Measurements from ENCODE around the gene FOXN4. TPM values are rescaled to one million over a fixed set of nuclear protein-coding genes. Genes with fewer than 3 reads are reported as not detected.

FOXN4 gene
- total RNA-seq (2021) (0.37 to 0.92 TPM (median 0.66 TPM) in 3 replicates), Bru-seq, nascent RNA (percentile 27 among the genes with signal in this experiment)
- long read RNA-seq, experiment 1, partial matches to known transcripts, result 1 of 4 reads
- long read RNA-seq, experiment 1, other reads (novel, unspliced or antisense), result 2 of 4 reads
- long read RNA-seq, experiment 2, result 0 reads
- long read RNA-seq, experiment 3, result 0 reads

DNA sequence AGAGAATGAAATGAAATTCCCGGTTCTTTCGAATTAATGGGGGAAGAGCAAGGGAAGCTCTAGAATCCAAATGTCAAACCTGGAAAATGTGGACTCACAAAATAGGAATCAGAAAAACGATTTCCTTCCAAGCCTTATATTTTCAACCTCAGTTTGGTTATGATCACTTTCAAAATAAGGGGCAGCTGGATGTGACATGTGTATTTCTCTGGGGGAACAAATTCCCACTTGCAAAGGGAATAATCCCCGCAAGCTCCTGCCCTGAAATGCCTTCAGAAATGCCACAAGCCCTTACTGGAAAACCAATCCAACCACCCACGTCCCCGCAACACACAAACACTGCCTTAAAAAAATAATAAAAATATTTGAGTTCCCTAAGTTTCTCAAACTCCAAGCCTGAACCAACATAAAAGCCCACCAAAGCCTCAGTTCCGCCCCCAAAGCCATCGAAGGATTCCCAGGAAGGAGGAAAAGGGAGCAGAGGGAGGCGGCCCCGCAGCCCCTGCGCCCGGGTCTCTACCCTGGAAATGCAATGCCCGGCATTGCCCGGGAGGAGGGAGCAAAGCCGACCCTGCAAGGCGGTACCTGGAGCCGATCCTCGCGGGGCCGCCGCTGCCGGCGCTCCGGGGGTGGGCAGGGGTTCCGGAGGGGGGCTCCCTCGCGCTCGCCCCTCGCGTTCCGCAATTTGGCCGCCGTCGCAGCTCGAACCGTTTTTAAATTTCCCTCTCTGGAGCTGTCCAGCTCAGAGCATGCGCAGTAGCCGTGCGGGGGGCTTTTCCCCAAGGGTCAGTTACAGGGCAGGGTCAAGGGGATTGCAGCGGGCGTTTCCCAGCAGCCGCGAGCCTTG lies at the start of gene FOXN4:
TSS of gene FOXN4 (minus strand) at position 751 of the 847 bp plus-strand sequence. CDS start 963 bp downstream, outside the sequence.
- TF ChIP-seq NR3C1 (CRISPR knock-in tag; conservative IDR thresholded peaks at IDR 0.05; ENCODE audit: low read depth) (no peak), FOXK1 (CRISPR knock-in tag; IDR thresholded peaks at IDR 0.05) (0 out of 2 replicates have a peak, but pooled peaks have one; percentile 21), ETV6 (CRISPR knock-in tag; IDR thresholded peaks at IDR 0.05) (peak; percentile 21; the same call in 1 of the 2 replicates), ZNF232 (CRISPR knock-in tag; IDR thresholded peaks at IDR 0.05) (peak; percentile 51; the same call in 1 of the 2 replicates), NFE2L1 (CRISPR knock-in tag; IDR thresholded peaks at IDR 0.05) (no peak), FOXP4 (CRISPR knock-in tag; IDR thresholded peaks at IDR 0.05) (0 out of 2 replicates have a peak, but pooled peaks have one; percentile 40), E2F4 (CRISPR knock-in tag; IDR thresholded peaks at IDR 0.05; ENCODE audit: borderline replicate concordance, low read depth) (peak; percentile 91), MYBL2 (CRISPR knock-in tag; IDR thresholded peaks at IDR 0.05) (peak; percentile 59; the same call in 1 of the 2 replicates)
- TF ChIP-seq, protein P1, sequence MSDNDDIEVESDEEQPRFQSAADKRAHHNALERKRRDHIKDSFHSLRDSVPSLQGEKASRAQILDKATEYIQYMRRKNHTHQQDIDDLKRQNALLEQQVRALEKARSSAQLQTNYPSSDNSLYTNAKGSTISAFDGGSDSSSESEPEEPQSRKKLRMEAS (CRISPR knock-in tag; IDR thresholded peaks at IDR 0.05), result peak; percentile 56; the same call in 1 of the 2 replicates
- TF ChIP-seq, protein P2, sequence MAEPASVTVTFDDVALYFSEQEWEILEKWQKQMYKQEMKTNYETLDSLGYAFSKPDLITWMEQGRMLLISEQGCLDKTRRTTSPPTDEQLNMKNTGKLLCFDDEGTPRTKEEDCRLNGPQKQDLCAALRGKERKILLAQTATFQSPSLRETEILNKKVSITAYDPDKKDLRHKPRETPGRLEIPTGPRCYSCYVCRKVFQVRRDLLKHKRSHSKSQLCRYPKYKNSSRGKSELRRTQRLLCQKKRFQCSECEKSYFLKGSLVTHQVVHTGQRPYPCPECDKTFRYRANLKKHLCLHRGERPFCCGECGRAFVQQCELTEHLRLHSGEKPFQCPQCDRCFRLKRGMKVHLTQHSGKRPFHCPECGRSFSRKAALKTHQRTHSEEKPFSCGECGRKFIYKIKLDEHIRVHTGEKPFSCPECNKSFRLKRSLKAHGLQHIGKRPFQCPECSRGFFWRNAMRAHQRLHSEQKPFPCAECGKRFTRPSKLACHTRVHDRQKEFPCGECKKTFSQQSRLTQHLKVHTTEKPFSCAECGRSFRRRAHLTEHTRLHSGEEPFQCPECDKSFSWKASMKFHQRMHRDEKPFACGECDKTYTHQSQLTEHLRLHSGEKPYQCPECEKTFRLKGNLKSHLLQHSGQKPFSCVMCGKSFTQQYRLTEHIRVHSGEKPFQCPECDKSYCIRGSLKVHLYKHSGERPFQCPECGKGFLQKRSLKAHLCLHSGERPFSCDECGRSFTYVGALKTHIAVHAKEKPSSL (CRISPR knock-in tag; conservative IDR thresholded peaks at IDR 0.05), result no peak
- TF ChIP-seq, protein P3, sequence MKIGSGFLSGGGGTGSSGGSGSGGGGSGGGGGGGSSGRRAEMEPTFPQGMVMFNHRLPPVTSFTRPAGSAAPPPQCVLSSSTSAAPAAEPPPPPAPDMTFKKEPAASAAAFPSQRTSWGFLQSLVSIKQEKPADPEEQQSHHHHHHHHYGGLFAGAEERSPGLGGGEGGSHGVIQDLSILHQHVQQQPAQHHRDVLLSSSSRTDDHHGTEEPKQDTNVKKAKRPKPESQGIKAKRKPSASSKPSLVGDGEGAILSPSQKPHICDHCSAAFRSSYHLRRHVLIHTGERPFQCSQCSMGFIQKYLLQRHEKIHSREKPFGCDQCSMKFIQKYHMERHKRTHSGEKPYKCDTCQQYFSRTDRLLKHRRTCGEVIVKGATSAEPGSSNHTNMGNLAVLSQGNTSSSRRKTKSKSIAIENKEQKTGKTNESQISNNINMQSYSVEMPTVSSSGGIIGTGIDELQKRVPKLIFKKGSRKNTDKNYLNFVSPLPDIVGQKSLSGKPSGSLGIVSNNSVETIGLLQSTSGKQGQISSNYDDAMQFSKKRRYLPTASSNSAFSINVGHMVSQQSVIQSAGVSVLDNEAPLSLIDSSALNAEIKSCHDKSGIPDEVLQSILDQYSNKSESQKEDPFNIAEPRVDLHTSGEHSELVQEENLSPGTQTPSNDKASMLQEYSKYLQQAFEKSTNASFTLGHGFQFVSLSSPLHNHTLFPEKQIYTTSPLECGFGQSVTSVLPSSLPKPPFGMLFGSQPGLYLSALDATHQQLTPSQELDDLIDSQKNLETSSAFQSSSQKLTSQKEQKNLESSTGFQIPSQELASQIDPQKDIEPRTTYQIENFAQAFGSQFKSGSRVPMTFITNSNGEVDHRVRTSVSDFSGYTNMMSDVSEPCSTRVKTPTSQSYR (CRISPR knock-in tag; IDR thresholded peaks at IDR 0.05), result peak; percentile 19; the same call in 1 of the 2 replicates
- Mint-ChIP-seq H3K4me3 (peak within 1 kb of the TSS; percentile 88), H3K9me3 (no peaks in the 10 kb centered on the region), H3K4me1 (peaks cover 7% of the 10 kb centered on the region), H3K27ac (no peak within 1 kb of the TSS), H3K36me3 (0 out of 2 replicates have a peak, but pooled peaks cover 4% of the 10 kb centered on the region), H3K27me3 (ENCODE audit: low read depth) (peaks cover 75% of the 10 kb centered on the region)
- CTCF ChIA-PET, result interaction anchor here (0.6 to 1.9 kb wide), 6 partner anchors 35 to 177 kb away, joined by 3 to 8 read pairs (median 4); no protein-coding TSS in a partner anchor
- ATAC-seq (peak; percentile 73), DNase-seq (ENCODE audit: low spot score) (peak; percentile 80)
- POLR2A ChIA-PET, result no interaction called here

DNA sequence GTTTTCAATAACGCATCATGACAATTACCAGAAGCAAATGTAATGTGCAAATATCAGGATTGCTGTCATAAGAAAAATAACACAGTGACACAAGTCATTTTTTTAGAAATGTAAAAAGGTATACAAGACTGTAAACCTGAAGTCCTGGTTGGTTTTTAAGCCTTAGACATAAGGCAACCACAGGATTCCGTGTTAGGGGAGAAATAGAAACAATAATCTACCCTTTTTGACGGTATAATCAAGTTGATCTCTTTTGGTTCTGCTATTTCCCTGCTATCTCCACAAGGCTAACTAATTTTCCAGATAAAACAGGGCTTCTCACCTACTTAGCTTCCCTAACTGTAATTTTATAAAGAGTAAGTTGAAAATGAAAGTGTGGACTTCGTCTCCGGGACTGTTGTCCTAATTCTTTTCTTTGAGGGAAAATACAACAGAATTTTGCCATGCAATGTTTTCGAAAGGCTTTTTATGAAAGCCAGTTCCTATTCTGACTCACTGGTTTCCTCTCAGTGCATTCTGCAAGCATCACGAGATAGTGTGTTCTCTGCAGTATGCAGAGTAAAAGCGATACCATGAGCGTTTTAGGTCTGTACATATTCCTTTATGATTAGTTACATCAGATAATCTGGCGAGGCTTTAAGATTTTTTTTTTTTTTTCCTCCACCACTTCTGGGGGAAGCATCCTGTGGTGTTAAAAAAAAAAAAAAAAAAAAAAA lies 49.2 kb upstream of the FOXN4 start:
- Mint-ChIP-seq H3K4me1 (peaks cover 4% of the 10 kb centered on the region), H3K27me3 (ENCODE audit: low read depth) (no peaks in the 10 kb centered on the region; the same call in 1 of the 2 replicates), H3K9me3 (no peaks in the 10 kb centered on the region), H3K4me3 (no peak overlapping the region), H3K27ac (no peak overlapping the region), H3K36me3 (no peaks in the 10 kb centered on the region)
- DNase-seq (ENCODE audit: low spot score), result no peak
- ChIA-PET POLR2A (no interaction called here), CTCF (no interaction called here)
- no peak for ATAC-seq
- no peak for TF ChIP-seq SP1 (CRISPR knock-in tag; conservative IDR thresholded peaks at IDR 0.05)
- no peak for TF ChIP-seq HMGXB4 (CRISPR knock-in tag; IDR thresholded peaks at IDR 0.05)
- TF ChIP-seq, protein P4, sequence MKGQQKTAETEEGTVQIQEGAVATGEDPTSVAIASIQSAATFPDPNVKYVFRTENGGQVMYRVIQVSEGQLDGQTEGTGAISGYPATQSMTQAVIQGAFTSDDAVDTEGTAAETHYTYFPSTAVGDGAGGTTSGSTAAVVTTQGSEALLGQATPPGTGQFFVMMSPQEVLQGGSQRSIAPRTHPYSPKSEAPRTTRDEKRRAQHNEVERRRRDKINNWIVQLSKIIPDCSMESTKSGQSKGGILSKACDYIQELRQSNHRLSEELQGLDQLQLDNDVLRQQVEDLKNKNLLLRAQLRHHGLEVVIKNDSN (CRISPR knock-in tag; IDR thresholded peaks at IDR 0.05), result no peak
- TF ChIP-seq ZNF138 (CRISPR knock-in tag; conservative IDR thresholded peaks at IDR 0.05), result no peak
- no peak for TF ChIP-seq NR3C1 (CRISPR knock-in tag; conservative IDR thresholded peaks at IDR 0.05; ENCODE audit: low read depth)
- TF ChIP-seq ETV6 (CRISPR knock-in tag; IDR thresholded peaks at IDR 0.05), result no peak
- TF ChIP-seq ATF1 (CRISPR knock-in tag; IDR thresholded peaks at IDR 0.05), result no peak
- no peak for TF ChIP-seq ATF6 (CRISPR knock-in tag; IDR thresholded peaks at IDR 0.05)

Data from WTC11 (cell line).